Measurements from ENCODE around the gene C1RL.
A peak's percentile ranks its signal among the peaks of the same experiment; 100 is the strongest.

C1RL gene

GRCh38 chr12:7091171-7091570, 17.8 kb downstream of the C1RL start:
- no peak for DNase-seq

GRCh38 chr12:7090222-7090998, 18.6 kb downstream of the C1RL start:
- no peak for DNase-seq

- no peak for DNase-seq
Measured at GRCh38 chr12:7089196-7089871, 19.7 kb downstream of the C1RL start.

- DNase-seq: no peak
Measured at GRCh38 chr12:7083125-7083524, 25.9 kb downstream of the C1RL start.

GRCh38 chr12:7081037-7081436, 28.0 kb downstream of the C1RL start:
- DNase-seq: no peak

- no peak for DNase-seq
Measured at GRCh38 chr12:7079826-7080125, 29.2 kb downstream of the C1RL start.

- no peak for DNase-seq
Measured at GRCh38 chr12:7078163-7078562, 30.9 kb downstream of the C1RL start.

- DNase-seq: no peak
Measured at GRCh38 chr12:7076493-7076892, 32.5 kb downstream of the C1RL start.

GRCh38 chr12:7075939-7076338, 33.1 kb downstream of the C1RL start:
- no peak for DNase-seq

GRCh38 chr12:7075518-7075917, 33.5 kb downstream of the C1RL start:
- DNase-seq: no peak

GRCh38 chr12:7073946-7074345, 35.1 kb downstream of the C1RL start:
- DNase-seq: peak in 1 of 2 experiments; percentile 0

- DNase-seq: no peak
Measured at GRCh38 chr12:7072554-7072953, 36.5 kb downstream of the C1RL start.

GRCh38 chr12:7072035-7072434, 37.0 kb downstream of the C1RL start:
- no peak for DNase-seq

- no peak for DNase-seq
Measured at GRCh38 chr12:7069386-7069785, 39.6 kb downstream of the C1RL start.

GRCh38 chr12:7068994-7069346, 40.0 kb downstream of the C1RL start:
- no peak for DNase-seq

- peak; percentile 4 to 9 for DNase-seq
Measured at GRCh38 chr12:7068240-7068993, 40.6 kb downstream of the C1RL start.

GRCh38 chr12:7067096-7067495, 41.9 kb downstream of the C1RL start:
- DNase-seq: no peak

GRCh38 chr12:7066596-7066995, 42.4 kb downstream of the C1RL start:
- no peak for DNase-seq

- no peak for DNase-seq
Measured at GRCh38 chr12:7065073-7065623, 43.9 kb downstream of the C1RL start.

GRCh38 chr12:7064516-7064915, 44.5 kb downstream of the C1RL start:
- no peak for DNase-seq

GRCh38 chr12:7061596-7061995, 47.4 kb downstream of the C1RL start:
- no peak for DNase-seq

- DNase-seq: no peak
Measured at GRCh38 chr12:7061138-7061537, 47.9 kb downstream of the C1RL start.

GRCh38 chr12:7060353-7060954, 48.6 kb downstream of the C1RL start, which contains the start of gene C1S:
Gene C1S, plus strand, starts transcription at chr12:7060718. Its CDS starts 1,195 bp downstream, at chr12:7061913.
- DNase-seq: no peak
